HG03342 (cell line): ENCODE measurements around the gene PCSK2.
"Not testable (repeated sequence)": the region's sequence is repeated elsewhere in the genome, so short reads cannot be mapped to it uniquely, and the experiment has no call there.

Source experiments
- ATAC-seq: cut with Tn5 transposase; IDR thresholded peaks from one replicate; pipeline ENCODE4 v1.9.1; 2021; ENCODE audit warnings: mild to moderate bottlenecking, moderate library complexity; ENCODE audit not compliant: unreplicated experiment

PCSK2 gene, protein sequence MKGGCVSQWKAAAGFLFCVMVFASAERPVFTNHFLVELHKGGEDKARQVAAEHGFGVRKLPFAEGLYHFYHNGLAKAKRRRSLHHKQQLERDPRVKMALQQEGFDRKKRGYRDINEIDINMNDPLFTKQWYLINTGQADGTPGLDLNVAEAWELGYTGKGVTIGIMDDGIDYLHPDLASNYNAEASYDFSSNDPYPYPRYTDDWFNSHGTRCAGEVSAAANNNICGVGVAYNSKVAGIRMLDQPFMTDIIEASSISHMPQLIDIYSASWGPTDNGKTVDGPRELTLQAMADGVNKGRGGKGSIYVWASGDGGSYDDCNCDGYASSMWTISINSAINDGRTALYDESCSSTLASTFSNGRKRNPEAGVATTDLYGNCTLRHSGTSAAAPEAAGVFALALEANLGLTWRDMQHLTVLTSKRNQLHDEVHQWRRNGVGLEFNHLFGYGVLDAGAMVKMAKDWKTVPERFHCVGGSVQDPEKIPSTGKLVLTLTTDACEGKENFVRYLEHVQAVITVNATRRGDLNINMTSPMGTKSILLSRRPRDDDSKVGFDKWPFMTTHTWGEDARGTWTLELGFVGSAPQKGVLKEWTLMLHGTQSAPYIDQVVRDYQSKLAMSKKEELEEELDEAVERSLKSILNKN

DNA sequence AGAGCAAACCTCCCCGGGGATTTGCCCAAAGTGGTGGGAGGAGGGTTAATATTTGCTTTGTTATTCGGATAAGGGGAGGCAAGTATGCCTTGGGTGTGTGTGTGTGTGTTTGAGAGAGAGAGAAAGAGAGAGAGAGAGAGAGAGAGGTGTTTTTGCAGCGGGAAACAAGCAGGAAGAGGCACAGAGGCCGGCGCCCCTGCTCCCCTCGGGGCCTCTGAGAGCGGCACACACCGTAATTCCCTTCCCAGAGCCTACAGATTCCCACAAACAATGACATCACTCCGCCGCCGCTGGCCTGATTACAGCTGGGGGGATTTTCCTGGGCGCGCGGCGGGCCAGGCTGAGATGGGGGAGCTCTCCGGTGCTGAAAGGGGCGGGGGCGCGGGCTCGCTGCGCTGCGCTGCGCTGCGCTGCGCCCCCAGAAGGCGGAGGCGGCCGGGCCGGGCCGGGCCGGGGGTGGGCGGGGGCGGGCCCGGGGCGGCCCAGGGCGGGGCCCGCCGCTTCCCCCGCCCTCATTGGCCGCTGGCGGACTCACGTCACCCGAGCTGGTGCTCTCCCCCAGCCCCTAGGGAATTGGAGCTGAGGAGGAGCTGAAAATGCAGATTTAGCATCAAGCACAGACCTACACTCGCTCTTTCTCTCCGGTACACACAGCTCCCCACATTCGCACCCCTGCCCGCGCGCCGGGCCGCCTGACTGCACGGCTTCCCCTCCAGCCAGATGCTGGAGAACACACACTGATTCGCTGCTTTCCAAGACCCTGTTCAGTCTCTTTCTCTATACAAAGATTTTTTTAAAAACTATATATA is at the start of gene PCSK2:
TSS of gene PCSK2 (plus strand) at position 631 of the 809 bp plus-strand sequence. CDS start 266 bp downstream, outside the sequence.
- ATAC-seq, result no peak

DNA sequence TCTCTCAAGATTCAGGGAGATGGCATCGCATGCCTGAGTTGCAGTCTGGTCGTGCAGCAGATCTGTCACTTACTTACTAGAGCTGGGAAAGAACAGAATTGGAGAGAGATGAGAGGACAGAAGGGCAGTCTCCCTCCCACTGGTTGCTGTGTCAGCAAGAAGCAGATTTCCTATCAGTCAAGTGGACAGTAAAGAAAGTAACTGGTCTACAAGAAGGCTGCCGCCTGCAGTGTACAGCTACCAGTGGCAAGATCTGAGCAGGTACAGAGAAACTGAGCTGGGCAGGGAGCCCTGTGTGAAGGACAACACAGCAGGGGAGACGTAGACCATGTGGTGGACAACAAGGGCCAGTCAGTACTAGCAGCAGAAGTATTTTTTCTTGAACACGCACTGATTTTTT is 49.5 kb upstream of the PCSK2 start:
- ATAC-seq, result no peak

DNA sequence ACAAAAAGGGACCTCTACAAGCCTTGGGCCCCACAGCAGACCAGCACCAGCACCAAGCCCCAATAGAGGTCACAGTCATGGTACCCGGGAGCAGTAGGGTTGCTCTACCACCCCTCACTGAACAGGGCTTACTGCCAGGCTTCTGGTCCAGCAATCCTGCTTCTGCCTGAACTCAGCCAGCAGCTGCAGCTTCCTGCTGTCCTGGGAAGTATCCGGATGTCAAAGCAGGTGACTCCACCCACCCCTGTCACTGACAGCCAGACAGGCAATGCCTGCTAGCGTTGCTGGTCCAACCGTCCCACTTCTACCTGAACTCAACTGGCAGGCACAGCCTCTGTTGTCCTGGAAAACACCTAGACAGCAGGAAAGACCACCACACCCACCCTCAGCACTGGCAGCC is 47.0 kb upstream of the PCSK2 start:
- ATAC-seq, result no peak

DNA sequence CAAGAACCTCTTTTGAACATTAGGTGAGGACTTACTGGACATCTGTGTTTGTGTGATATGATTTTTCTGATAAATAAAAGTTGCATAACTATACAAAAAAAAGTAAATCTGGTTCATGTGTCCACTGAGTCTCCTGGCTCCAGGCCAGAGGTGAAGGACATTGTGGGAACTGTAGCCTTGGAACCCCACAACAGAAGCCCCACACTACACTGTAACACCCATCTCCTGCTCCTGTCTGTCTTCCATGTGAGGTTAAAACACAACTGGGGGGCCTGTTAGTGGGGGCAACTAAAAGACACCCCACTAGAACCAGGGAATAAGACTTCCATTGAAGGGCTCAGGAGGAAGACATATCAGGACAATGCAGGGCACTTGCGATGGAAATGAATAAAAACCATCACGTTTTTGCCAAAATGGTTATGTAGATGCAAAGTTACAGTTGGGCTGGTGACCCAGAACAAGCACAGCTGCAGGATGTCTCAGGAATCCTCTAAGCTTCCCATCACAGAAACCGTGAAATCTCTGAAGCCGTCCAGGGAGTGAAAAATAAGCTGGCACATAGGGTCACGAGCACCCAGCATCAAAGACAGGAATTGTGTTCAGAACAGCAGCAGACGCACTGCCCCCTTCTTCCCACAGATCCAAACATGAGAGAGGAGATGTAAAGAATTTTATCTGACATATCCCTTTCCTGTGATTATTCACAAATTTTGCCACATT is 36.7 kb upstream of the PCSK2 start:
- ATAC-seq, result no peak

DNA sequence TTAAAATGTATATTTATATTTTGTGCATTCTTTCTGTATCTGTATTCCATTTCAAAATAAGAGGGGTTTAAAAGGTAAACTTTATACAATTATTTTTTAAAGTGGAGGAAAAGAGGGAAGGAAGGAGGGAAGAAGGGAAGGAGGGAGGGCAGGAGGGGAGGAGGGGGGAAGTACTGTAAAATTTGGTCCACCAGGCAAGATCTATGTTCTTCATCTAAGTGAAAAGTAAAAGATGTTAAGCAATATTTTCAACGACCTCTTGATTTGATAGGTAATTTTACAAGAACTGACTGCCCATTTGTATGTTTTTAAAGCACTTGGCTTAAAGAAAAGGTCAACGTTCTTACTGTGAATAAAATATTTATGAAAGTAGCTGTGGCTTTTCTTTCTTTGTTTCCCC is 29.8 kb upstream of the PCSK2 start:
- no peak for ATAC-seq

DNA sequence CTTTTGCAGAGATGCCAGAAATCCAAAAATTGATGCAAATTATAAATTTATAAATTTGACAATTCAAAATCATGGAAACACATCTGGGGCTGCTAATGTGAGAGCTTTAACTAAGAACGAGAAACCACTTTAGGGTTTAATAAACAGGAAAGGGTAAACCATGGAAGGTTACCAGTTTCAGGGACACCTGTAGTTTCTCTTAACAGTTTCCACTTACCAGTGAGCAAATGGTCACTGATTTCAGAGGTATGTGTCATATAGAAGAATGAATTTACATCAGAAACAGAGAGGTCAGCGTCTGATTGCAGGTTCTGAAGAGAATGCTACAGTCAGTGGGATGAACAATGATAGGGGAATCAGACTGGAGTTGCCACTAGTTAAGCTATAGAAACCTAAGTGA is 24.8 kb upstream of the PCSK2 start:
- no peak for ATAC-seq

DNA sequence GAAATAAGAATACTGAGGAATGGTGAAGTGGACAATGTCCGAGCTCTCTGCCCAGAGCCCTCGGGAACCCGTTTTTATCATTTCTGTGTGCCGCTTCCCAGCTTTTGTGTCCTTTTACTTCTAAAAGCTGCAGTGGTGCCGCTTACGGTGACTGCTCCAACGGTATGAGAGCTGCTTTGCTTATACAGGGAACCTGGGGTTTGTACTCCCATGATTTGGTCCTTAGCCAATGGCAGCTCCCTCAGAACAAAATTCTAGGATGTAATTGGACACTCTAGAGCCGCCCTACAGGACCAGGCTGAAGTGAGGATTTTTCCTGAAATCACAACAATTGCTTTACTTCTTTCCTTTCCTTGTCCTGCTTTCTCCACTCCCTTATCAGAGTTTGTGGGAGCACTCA is 24.2 kb upstream of the PCSK2 start:
- ATAC-seq, result no peak

DNA sequence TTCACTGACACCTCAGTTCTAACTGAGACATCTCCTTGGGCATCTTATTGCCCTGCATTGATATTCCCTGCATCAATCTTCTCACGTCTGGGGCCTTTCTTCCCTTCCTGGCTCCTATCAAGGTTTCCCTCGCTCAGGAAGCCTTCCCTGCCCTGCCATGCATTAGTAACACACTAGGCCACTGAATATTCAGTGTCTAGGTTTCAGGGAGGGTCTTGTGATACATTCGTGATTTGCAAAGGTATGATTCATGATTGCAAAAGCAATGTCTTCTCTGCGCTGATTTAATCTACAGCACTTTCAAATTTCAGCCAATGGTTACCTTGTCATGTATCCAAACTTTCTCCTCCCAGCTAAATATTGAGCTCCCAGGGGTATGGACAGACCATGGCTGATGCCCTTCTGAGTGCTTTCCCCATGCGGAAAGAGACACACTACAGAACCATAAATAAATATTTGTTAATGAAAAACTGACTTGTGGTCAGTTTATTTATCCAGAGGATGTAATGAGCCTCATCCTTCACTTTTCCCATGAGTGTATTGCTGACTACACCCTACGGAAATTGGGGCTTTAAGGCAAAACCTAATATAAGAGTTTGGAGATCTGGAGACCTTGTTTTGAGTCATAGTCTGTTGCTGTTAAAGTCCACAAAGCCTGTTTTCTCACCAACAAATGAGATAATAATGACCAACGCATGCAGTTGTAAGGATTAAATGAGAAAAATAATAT is 21.6 kb upstream of the PCSK2 start:
- ATAC-seq, result no peak

DNA sequence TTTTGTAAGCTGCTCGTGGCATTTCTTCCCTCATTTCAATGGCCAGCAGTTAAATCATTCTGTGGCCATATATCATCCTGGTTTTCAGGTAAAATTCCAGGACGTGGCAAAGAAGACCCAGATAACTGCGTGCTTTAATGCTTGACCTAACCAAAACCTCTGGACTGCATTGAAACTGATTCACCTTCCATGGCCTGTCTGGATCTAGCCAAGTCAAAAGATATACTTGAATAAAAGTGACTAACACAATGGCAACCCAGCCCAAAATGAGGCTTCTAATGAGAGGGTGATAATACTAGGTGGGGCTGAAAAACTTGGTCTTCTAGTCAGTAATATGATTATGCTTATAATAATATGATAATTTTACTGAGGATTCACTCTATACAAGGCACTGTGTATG is 16.5 kb upstream of the PCSK2 start:
- ATAC-seq, result no peak

DNA sequence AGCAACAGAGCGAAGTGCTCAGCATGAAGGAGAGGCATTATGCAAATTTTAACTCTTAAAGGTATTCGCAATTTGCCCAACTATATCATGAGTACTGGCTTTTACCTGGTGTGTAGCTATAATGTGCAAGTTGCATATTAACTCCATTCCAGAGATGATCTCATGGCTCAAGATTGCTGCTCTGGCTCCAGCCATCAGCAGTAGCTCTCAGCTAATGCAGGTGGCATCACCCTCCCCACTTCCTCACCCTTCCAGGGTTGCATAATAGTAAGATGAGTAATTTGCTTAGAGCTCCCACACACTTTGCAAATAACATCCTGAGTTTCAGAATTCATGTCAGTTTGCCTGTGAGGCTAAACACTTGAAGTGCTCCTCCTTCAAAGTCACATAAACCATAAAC is 15.9 kb upstream of the PCSK2 start:
- ATAC-seq, result no peak

DNA sequence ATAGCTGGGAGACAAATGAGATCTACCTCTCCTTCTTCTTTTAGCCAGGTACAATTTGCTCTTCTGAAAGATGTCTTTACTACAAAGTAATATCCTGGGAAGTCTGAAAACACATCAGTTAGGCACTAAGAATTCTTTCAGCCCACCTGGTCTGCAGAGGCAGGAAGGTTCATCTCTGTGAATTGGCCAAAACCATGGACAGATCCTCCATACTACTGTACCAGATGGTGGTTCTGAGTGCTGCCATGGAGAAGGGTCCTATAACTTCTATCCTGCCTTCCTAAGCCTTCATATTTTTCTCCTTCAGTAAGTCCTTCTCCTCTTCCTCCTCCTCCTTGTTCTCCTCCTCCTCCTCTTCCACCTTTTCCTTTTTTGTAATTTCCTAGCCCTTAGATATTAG is 11.7 kb upstream of the PCSK2 start:
- ATAC-seq, result no peak

DNA sequence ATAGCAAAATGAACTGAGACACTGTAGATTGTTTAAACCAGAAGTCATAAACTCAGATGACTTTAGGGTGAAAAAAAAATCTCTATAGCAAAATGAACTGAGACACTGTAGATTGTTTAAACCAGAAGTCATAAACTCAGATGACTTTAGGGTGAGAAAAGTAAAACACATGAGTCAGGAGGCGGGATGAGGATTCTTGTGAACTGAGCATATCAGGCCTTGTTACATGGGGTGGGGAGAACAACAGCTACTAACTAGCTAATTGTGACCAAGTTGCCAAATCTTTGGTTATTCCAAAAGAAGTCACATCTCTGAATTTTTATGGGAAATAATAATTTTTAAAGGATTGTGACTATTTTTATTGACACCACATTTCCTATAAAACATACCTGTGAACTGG is 7.0 kb upstream of the PCSK2 start:
- not testable (repeated sequence) for ATAC-seq

DNA sequence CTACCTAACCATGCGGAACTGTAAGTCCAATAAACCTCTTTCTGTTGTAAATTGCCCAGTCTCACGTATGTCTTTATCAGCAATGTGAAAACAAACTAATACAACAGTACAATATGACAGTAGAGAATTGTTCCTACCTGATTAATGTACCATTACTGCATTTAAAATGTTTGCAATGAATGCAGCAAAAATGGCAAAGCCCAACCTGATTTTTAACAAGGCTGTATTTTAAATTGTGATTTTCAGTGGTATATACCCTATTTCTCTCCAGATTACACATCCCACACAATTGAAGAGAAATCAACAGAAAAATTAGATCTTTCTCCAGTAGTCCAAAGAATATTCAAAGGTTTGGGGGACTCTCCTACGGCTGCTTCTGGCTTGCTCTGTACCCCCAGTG is 3.3 kb upstream of the PCSK2 start:
- no peak for ATAC-seq

DNA sequence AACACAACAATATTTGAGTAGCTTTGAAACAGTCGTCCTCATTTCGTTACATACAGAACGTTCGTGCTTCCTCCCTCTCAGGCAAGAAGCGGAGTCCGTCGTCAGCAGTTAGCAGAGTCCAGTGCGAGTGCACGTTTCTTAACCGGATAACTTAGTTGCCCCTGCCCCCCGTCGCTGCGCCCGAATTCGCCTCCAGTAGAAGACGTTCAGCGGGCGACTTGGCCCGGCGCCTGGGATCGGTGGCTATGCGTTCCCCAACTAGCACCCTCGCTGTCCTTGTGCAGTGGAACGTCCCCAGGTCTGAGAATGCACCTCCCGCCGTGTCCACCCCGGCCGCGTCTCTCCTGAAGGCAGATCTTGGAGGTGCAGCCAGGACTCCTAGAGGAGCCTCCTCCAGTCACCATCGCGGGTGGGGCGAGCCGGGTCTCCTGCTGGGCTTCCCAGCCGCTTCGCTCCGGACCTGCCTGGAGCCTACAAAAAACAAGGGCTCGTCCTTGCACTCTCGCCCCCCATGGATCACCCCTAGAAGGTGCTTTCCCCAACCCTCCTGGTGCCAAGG is 910 bp upstream of the PCSK2 start:
- no peak for ATAC-seq

DNA sequence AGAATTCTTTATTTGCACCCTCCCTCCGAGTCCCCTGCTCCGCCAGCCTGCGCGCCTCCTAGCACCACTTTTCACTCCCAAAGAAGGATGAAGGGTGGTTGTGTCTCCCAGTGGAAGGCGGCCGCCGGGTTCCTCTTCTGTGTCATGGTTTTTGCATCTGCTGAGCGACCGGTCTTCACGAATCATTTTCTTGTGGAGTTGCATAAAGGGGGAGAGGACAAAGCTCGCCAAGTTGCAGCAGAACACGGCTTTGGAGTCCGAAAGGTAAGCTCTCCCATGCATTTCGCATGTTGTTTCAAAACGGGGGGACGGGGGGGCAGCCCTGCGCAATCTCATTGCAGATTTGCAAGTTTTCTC is 357 bp downstream of the PCSK2 start:
- no peak for ATAC-seq

DNA sequence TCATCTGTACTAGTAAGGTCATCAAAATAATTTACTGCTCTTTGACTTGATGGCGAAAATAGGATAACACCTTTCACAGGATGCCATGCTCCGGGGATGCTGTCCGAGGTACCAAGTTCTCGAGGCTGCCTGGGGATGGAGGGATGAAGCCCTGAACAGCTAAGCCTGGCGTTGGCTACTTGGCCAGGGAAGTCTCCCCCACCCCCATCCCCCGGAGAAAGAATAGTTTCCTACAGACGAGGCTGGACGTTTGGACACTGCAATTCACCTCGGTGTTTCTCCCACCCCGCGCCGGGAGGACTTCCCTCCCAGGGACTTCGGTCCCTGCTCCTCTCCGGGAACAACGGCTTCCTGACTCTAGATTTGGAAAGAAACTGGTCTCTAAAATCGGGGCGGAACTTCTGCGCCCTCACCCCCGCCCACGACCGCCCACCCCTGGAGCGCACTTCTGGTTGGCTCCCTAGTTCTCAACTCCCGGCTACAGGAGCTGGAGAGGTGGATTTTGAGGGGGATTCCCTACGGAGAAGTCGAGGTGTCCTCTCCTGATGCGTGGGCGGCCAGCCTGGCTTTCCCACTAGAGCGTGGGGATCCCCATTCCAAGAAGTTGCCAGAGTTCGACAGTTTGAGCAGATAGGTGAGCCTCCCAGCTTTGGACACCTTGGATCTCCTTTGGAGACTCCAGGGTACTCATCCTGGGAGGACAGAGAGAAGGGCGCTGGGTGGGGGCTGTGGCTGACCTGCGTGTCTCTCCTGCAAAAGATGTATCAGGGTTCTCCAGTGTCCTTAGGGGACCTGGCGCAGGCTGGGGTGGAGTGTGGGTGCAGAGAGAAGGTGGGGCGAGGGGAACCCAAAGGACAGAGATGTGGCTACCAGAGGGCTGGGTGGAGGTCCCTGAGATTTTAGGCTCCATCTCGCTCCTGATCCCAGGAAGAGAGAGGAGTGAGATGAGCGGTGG is 1.1 kb downstream of the PCSK2 start:
- ATAC-seq, result no peak

DNA sequence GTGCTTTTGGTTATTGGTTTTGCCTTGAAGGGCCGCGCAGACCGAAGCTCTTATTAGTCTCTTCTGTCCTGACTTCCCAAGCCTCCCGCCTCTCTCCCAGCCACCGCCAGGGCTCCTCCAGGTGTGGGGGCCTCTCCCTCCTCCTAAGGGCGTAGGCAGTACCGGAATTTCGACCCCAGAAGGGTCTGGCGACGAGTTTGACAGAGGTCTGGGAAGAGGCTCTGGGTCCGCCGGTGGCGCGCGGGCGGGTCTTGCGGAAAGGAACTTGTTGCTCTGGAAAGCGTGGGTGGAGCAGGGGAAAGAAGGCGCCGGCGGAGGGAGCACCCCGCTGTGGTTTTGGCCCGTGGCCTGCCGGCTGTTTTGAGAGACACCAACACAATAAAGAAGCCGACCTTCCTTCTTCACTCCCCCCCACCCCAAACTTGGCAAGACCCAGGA is 1.8 kb downstream of the PCSK2 start:
- no peak for ATAC-seq

DNA sequence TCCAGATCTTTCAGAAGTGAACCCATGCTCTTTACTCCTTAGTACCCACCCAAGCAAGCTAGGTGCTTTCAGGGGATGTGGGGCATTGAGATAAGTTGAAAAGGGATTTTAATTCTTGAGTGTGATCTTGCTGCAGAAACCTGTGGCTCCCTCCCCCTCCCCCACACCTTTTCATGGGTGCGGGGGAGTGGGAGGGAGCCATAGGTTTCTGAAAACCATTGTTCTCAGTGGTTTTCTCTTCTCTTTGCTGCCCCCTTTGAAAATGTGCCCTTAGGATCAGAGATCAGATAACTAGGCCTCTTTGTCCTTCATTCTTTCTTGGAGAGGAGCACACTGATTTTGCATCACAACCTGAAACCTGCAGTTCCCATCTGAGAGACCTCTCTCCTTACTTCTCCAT is 2.4 kb downstream of the PCSK2 start:
- ATAC-seq, result no peak

DNA sequence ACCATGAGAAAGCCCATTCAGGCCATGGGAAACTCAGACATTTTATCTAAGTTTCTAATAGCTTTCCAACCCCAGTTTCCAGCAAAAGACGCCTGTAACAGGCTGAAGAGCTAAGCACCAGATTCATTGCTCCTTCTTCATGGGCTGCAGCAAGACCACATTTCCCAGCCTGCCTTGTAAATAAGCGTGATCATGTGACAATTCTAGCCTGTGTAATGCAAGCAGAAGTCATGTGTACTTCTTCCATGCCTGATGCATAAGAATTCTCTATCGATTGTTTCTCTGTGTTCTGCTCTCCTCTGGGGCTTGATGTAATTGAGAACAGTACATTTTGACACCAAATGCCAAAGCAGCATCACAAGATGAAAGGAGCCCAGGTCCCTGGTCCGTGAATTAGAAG is 6.8 kb downstream of the PCSK2 start:
- no peak for ATAC-seq
